AG04449 (cell line): ENCODE results near the gene TRMT5.

Experiments
- CTCF ChIA-PET: fragments of 350-600 bp; formaldehyde crosslinking; extraction: SDS; loops from one replicate; lab custom pipeline; 2021; ENCODE audit warnings: antibody characterized with exemption; lab: Yijun Ruan, JAX
- POLR2A ChIA-PET: fragments of 400-600, 350-600 bp; formaldehyde crosslinking; extraction: SDS; loops from one replicate; lab custom pipeline; 2020; ENCODE audit warnings: antibody characterized with exemption, inconsistent platforms; lab: Yijun Ruan, JAX
- DNase-seq: peaks from one replicate; pipeline ENCODE4 v3.0.0-alpha.2; 2010; ENCODE audit warnings: low read depth, low spot score
- H3K4me3 ChIP-seq: 2 replicates; pipeline ENCODE4 v1.5.1; 2011; ENCODE audit warnings: low read depth, mild to moderate bottlenecking, control low read depth, low read length
- CTCF ChIP-seq: IDR thresholded peaks from one replicate; pipeline ENCODE4 v1.5.1; 2011; ENCODE audit warnings: mild to moderate bottlenecking, moderate library complexity, low read length, control low read depth, inconsistent platforms; ENCODE audit not compliant: insufficient read depth; ENCODE audit errors: missing control alignments

The TRMT5 gene

GRCh38 chr14:60958146-60958545 is 22.7 kb downstream of the TRMT5 start:
- POLR2A ChIA-PET = no interaction called here
- CTCF ChIA-PET = interaction anchor here (1.3 kb wide), 1 partner anchor 12 kb away, joined by 4 read pairs; no protein-coding TSS in a partner anchor
- DNase-seq = no peak
- H3K4me3 ChIP-seq = no peak overlapping the region
- TF ChIP-seq CTCF = no peak

- CTCF ChIA-PET = no interaction called here
- no peak for DNase-seq
- POLR2A ChIA-PET = no interaction called here
- TF ChIP-seq CTCF = no peak
- no peak overlapping the region for H3K4me3 ChIP-seq
These were observed 24.2 kb downstream of the TRMT5 start for GRCh38 chr14:60956632-60957031.

- CTCF ChIA-PET = no interaction called here
These were observed 24.7 kb downstream of the TRMT5 start for GRCh38 chr14:60956202-60956601.

GRCh38 chr14:60951776-60952435 is 29.0 kb downstream of the TRMT5 start:
- ChIA-PET POLR2A (no interaction called here), CTCF (interaction anchor here (0.7 to 1.0 kb wide), 3 partner anchors 16 to 809 kb away, joined by 3 to 4 read pairs (median 3); no protein-coding TSS in a partner anchor)
- H3K4me3 ChIP-seq = no peak overlapping the region
- TF ChIP-seq CTCF = no peak
- DNase-seq = no peak

More at GRCh38 chr14:60956202-60956601, 24.7 kb downstream of the TRMT5 start:
- no peak for DNase-seq
- POLR2A ChIA-PET = no interaction called here
- no peak overlapping the region for H3K4me3 ChIP-seq
- TF ChIP-seq CTCF = no peak

GRCh38 chr14:60946773-60947172 is 34.1 kb downstream of the TRMT5 start:
- CTCF ChIA-PET = no interaction called here
- no peak for DNase-seq
- POLR2A ChIA-PET = no interaction called here

More at GRCh38 chr14:60946773-60947172, 34.1 kb downstream of the TRMT5 start:
- no peak for TF ChIP-seq CTCF
- H3K4me3 ChIP-seq = no peak overlapping the region
